Lung (tissue), 12 donors: ENCODE data around the gene ANKRD55. TPM values are rescaled to one million over a fixed set of nuclear protein-coding genes. Genes with fewer than 3 reads are reported as not detected.
"Not testable (repeated sequence)": the region's sequence is repeated elsewhere in the genome, so short reads cannot be mapped to it uniquely, and the experiment has no call there.

Experiments
- ATAC-seq: fragments of 200-7000 bp; cut with Tn5 transposase; one replicate; pipeline ENCODE4 v1.9.1; 2020; ENCODE audit warnings: moderate number of reproducible peaks; ENCODE audit not compliant: insufficient read depth, low FRiP score
- DNase-seq, 3 donors: peaks; one replicate each; pipeline ENCODE4 v3.0.0-alpha.2; 2013 to 2017
- H3K27ac ChIP-seq, 2 donors: one replicate each; pipeline ENCODE4 v1.5.1; 2013; ENCODE audit warnings: mild to moderate bottlenecking in 2 of 2, moderate library complexity in 2 of 2, control low read depth in 1 of 2, inconsistent platforms in 1 of 2, low read depth in 1 of 2, low read length in 1 of 2
- H3K27me3 ChIP-seq, 3 donors: one replicate each; pipeline ENCODE4 v1.5.1; 2013; ENCODE audit warnings: low read length in 2 of 3; ENCODE audit not compliant: control insufficient read depth in 3 of 3, insufficient read depth in 3 of 3
- H3K36me3 ChIP-seq, 4 donors: one replicate each; pipeline ENCODE4 v1.5.1; 2013; ENCODE audit warnings: low read length in 4 of 4, mild to moderate bottlenecking in 1 of 4, moderate library complexity in 1 of 4; ENCODE audit not compliant: control insufficient read depth in 4 of 4, insufficient read depth in 4 of 4
- H3K4me1 ChIP-seq, 5 donors: one replicate each; pipeline ENCODE4 v1.5.1; 2013; ENCODE audit warnings: low read length in 5 of 5, mild to moderate bottlenecking in 2 of 5, moderate library complexity in 1 of 5; ENCODE audit not compliant: control insufficient read depth in 5 of 5, insufficient read depth in 5 of 5
- H3K4me3 ChIP-seq: one replicate; pipeline ENCODE4 v1.5.1; 2013; ENCODE audit warnings: mild to moderate bottlenecking, control low read depth, moderate library complexity
- H3K9ac ChIP-seq, 2 donors: one replicate each; pipeline ENCODE4 v1.5.1; 2013; ENCODE audit warnings: low read length in 2 of 2, control low read depth in 1 of 2; ENCODE audit not compliant: insufficient read depth in 1 of 2
- H3K9me3 ChIP-seq, 4 donors: one replicate each; pipeline ENCODE4 v1.5.1; 2013; ENCODE audit warnings: low read length in 3 of 4, mild to moderate bottlenecking in 1 of 4, moderate library complexity in 1 of 4; ENCODE audit not compliant: control insufficient read depth in 4 of 4, insufficient read depth in 3 of 4
- CTCF ChIP-seq: IDR thresholded peaks from 2 replicates; pipeline ENCODE4 v1.5.1; 2012; ENCODE audit warnings: mild to moderate bottlenecking; ENCODE audit errors: control extremely low read depth, extremely low read depth
- WGBS, 2 donors: extraction: QIAGEN DNeasy Blood & Tissue Kit; methylation state at CpG; one replicate each; pipeline ENCODE4 v1.1.7; 2013; 5-methylcytosine and 5-hydroxymethylcytosine counted together
- polyA plus RNA-seq, 2 donors: library from polyadenylated mRNA; stranded (reverse); fragments of 200-250 nt; gene quantifications; one replicate each; pipeline ENCODE4 v1.2.1, GENCODE V29; 2013
- total RNA-seq, 2 donors: library from RNA; depleted of rRNA in 1 of 2; stranded (reverse); fragments of >200 nt in 1 of 2; gene quantifications; one replicate each; pipeline ENCODE4 v1.2.1, GENCODE V29; 2014 to 2021
- donor health status: control.
- donor health status: control.
- donor health status: Bipolar disorder and iron deficiency.
- donor health status: healthy.
- donor health status: DM: yes; HTN: yes; CAD: no.

ANKRD55 gene
- total and polyA plus RNA-seq, 4 donors = 0.06 to 0.50 (median 0.28) TPM

GRCh38 chr5:56105511-56106291 is 127.4 kb downstream of the ANKRD55 start:
- Histone ChIP-seq H3K27me3 (no peaks in the 10 kb centered on the region), H3K36me3 (no peaks in the 10 kb centered on the region), H3K27ac (no peak overlapping the region), H3K9me3 (peaks cover 0 to 5% (median 1%) of the 10 kb centered on the region in 4 donors), H3K4me3 (no peak overlapping the region), H3K4me1 (peaks cover 0 to 7% (median 1%) of the 10 kb centered on the region in 5 donors), H3K9ac (no peak overlapping the region)
- TF ChIP-seq CTCF = no peak
- WGBS, 2 donors = 67 to 68% methylated on average over 6 of the region's 6 CpGs
- no peak for ATAC-seq
- DNase-seq = no peak

- H3K9me3 ChIP-seq = peaks cover 0 to 5% (median 2%) of the 10 kb centered on the region in 4 donors
These were observed 130.2 kb downstream of the ANKRD55 start for GRCh38 chr5:56102889-56103288.

GRCh38 chr5:56102207-56102606 is 130.9 kb downstream of the ANKRD55 start:
- not testable (repeated sequence) for ATAC-seq, DNase-seq, H3K36me3 ChIP-seq, H3K27ac ChIP-seq, H3K27me3 ChIP-seq, H3K9ac ChIP-seq, H3K4me3 ChIP-seq, H3K9me3 ChIP-seq
- peaks cover 0 to 22% (median 9%) of the 10 kb centered on the region in 5 donors for H3K4me1 ChIP-seq
- WGBS, 2 donors = 81 to 93% methylated on average over 9 of the region's 9 CpGs

More at GRCh38 chr5:56102889-56103288, 130.2 kb downstream of the ANKRD55 start:
- Histone ChIP-seq H3K4me3 (no peak overlapping the region), H3K4me1 (peaks cover 0 to 22% (median 9%) of the 10 kb centered on the region in 5 donors), H3K36me3 (no peaks in the 10 kb centered on the region), H3K27me3 (no peaks in the 10 kb centered on the region), H3K27ac (no peak overlapping the region), H3K9ac (no peak overlapping the region)
- no peak for TF ChIP-seq CTCF
- 51 to 82% methylated on average over 1 of the region's 1 CpG for WGBS, 2 donors
- DNase-seq (no peak), ATAC-seq (no peak)

- Histone ChIP-seq H3K36me3 (no peaks in the 10 kb centered on the region), H3K27ac (no peak overlapping the region), H3K4me1 (peaks cover 0 to 22% (median 9%) of the 10 kb centered on the region in 5 donors), H3K9ac (no peak overlapping the region), H3K9me3 (peaks cover 0 to 5% (median 2%) of the 10 kb centered on the region in 4 donors), H3K27me3 (no peaks in the 10 kb centered on the region), H3K4me3 (no peak overlapping the region)
- TF ChIP-seq CTCF = no peak
- ATAC-seq (no peak), DNase-seq (no peak)
- WGBS, 2 donors = 89 to 91% methylated on average over 3 of the region's 3 CpGs
These were observed 131.9 kb downstream of the ANKRD55 start for GRCh38 chr5:56101180-56101579.
